HepG2 (cell line): ENCODE data around the gene NFAT5. TPM values are rescaled to one million over a fixed set of nuclear protein-coding genes. Genes with fewer than 3 reads are reported as not detected.

ENCODE experiments used
- AHR ChIP-seq: IDR thresholded peaks from 2 replicates; pipeline ENCODE4 v1.6.1; 2018; ENCODE audit warnings: missing genetic modification reagents, missing compliant biosample characterization
- ATF1 ChIP-seq: IDR thresholded peaks from 2 replicates; pipeline ENCODE4 v1.6.1; 2016; ENCODE audit warnings: mild to moderate bottlenecking, control low read depth
- ATF5 ChIP-seq: sonication (generic); formaldehyde crosslinking; IDR thresholded peaks from 2 replicates; pipeline ENCODE4 v1.4.0; 2020; ENCODE audit warnings: mild to moderate bottlenecking, low read depth, missing genetic modification reagents
- CENPT ChIP-seq: sonication (generic); formaldehyde crosslinking; IDR thresholded peaks from 2 replicates; pipeline ENCODE4 v1.8.0; 2022; ENCODE audit warnings: low read depth, mild to moderate bottlenecking, moderate library complexity, missing genetic modification reagents
- CHD4 ChIP-seq: fragments of 200-600 bp; sonication (generic); IDR thresholded peaks from 2 replicates; pipeline ENCODE4 v1.7.0; 2017; ENCODE audit warnings: mild to moderate bottlenecking, low read length, borderline replicate concordance
- CREB1 ChIP-seq, 2 experiments: fragments of 450-650 bp in 1 of 2; IDR thresholded peaks; 2 replicates each; pipeline ENCODE4 v1.6.1; 2016 to 2017; ENCODE audit warnings: control low read depth in 1 of 2, mild to moderate bottlenecking in 1 of 2, missing compliant biosample characterization in 1 of 2, missing genetic modification characterization in 1 of 2
- DDIT3 ChIP-seq: sonication (generic); formaldehyde crosslinking; IDR thresholded peaks from 2 replicates; pipeline ENCODE4 v1.4.0; 2020; ENCODE audit warnings: mild to moderate bottlenecking, missing genetic modification reagents
- DR1 ChIP-seq: sonication (generic); formaldehyde crosslinking; IDR thresholded peaks from 2 replicates; pipeline ENCODE4 v1.8.0; 2021; ENCODE audit warnings: mild to moderate bottlenecking, missing genetic modification reagents, inconsistent platforms
- ELF4 ChIP-seq: sonication (generic); formaldehyde crosslinking; IDR thresholded peaks from 2 replicates; pipeline ENCODE4 v1.5.0; 2020; ENCODE audit warnings: missing genetic modification reagents, mild to moderate bottlenecking, moderate library complexity, borderline replicate concordance
- HIVEP1 ChIP-seq: sonication (generic); formaldehyde crosslinking; IDR thresholded peaks from 2 replicates; pipeline ENCODE4 v1.4.0; 2020; ENCODE audit warnings: mild to moderate bottlenecking, missing genetic modification reagents
- KAT2B ChIP-seq: fragments of 150-350 bp; IDR thresholded peaks from 2 replicates; pipeline ENCODE4 v1.6.1; 2014; ENCODE audit warnings: low read depth, low read length, borderline replicate concordance
- PRDM4 ChIP-seq: sonication (generic); formaldehyde crosslinking; IDR thresholded peaks from 2 replicates; pipeline ENCODE4 v1.9.0; 2021; ENCODE audit warnings: missing genetic modification reagents, borderline replicate concordance
- RFXAP ChIP-seq: sonication (generic); formaldehyde crosslinking; IDR thresholded peaks from 2 replicates; pipeline ENCODE4 v1.4.0; 2020; ENCODE audit warnings: missing genetic modification reagents, borderline replicate concordance
- SAFB2 ChIP-seq: sonication (generic); formaldehyde crosslinking; IDR thresholded peaks from 2 replicates; pipeline ENCODE4 v1.5.1; 2020; ENCODE audit warnings: missing genetic modification reagents, low read depth, mild to moderate bottlenecking, borderline replicate concordance
- SRSF4 ChIP-seq: fragments of 200-400 bp; formaldehyde crosslinking; IDR thresholded peaks from one replicate; pipeline ENCODE4 v1.6.1; 2018; ENCODE audit warnings: mild to moderate bottlenecking, low read depth, low read length, moderate library complexity; ENCODE audit not compliant: poor library complexity, severe bottlenecking
- STAG1 ChIP-seq: sonication (generic); formaldehyde crosslinking; IDR thresholded peaks from 2 replicates; pipeline ENCODE4 v1.4.0; 2020; ENCODE audit warnings: missing genetic modification reagents
- TBX2 ChIP-seq: sonication (generic); formaldehyde crosslinking; IDR thresholded peaks from 2 replicates; pipeline ENCODE4 v1.5.0; 2020; ENCODE audit warnings: missing genetic modification reagents, mild to moderate bottlenecking, borderline replicate concordance
- ZIK1 ChIP-seq: sonication (generic); formaldehyde crosslinking; IDR thresholded peaks from 2 replicates; pipeline ENCODE4 v1.5.0; 2020; ENCODE audit warnings: mild to moderate bottlenecking, low read depth, missing genetic modification reagents, borderline replicate concordance
- ZMAT3 ChIP-seq: sonication (generic); formaldehyde crosslinking; conservative IDR thresholded peaks from 2 replicates; pipeline ENCODE4 v1.7.0; 2021; ENCODE audit warnings: missing genetic modification reagents
- ZNF24 ChIP-seq: fragments of 450-650 bp; IDR thresholded peaks from 2 replicates; pipeline ENCODE4 v1.6.1; 2017; ENCODE audit warnings: antibody characterized with exemption, mild to moderate bottlenecking
- ZNF253 ChIP-seq: sonication (generic); formaldehyde crosslinking; IDR thresholded peaks from 2 replicates; pipeline ENCODE4 v1.8.0; 2022; ENCODE audit warnings: mild to moderate bottlenecking, missing genetic modification reagents, borderline replicate concordance
- ZNF563 ChIP-seq: sonication (generic); formaldehyde crosslinking; IDR thresholded peaks from 2 replicates; pipeline ENCODE4 v1.8.0; 2022; ENCODE audit warnings: mild to moderate bottlenecking, moderate library complexity, missing genetic modification reagents
- ZNF737 ChIP-seq: sonication (generic); formaldehyde crosslinking; IDR thresholded peaks from 2 replicates; pipeline ENCODE4 v1.5.0; 2020; ENCODE audit warnings: missing genetic modification reagents, mild to moderate bottlenecking, borderline replicate concordance
- ZNF780A ChIP-seq: sonication (generic); formaldehyde crosslinking; IDR thresholded peaks from 2 replicates; pipeline ENCODE4 v1.8.0; 2022; ENCODE audit warnings: mild to moderate bottlenecking, missing genetic modification reagents, moderate library complexity
- ZZZ3 ChIP-seq: sonication (generic); formaldehyde crosslinking; IDR thresholded peaks from 2 replicates; pipeline ENCODE4 v1.4.0; 2020; ENCODE audit warnings: missing genetic modification reagents, mild to moderate bottlenecking, borderline replicate concordance
- polyA plus RNA-seq, 8 experiments: library from polyadenylated mRNA; depleted of rRNA in 3 of 8; stranded (reverse) in 7 of 8; unstranded in 1 of 8; fragments of >200 nt; fragmentation: Illumina TruSeq in 4 of 8; extraction: Trizol in 4 of 8; gene quantifications; 2 replicates each; pipeline versions ENCODE4 v1.2.1 to v1.2.3, GENCODE V29; 2011 to 2016; ENCODE audit warnings: low read depth in 4 of 8, missing spikeins in 1 of 8, mixed read lengths in 1 of 8; ENCODE audit not compliant: insufficient read depth in 1 of 8
- total RNA-seq, 5 experiments: library from RNA; depleted of rRNA; stranded (reverse); fragments of >200 nt; fragmentation: Illumina TruSeq; extraction: Trizol; gene quantifications; 2 replicates each; pipeline ENCODE4 v1.2.3, GENCODE V29; 2016; ENCODE audit warnings: low read depth in 1 of 5

The NFAT5 gene
- total and polyA plus RNA-seq, 2 of the 13 experiments (the other 11 are each of a cell fraction or from before 2014, with no cell fraction given), result 20.5 to 54.3 TPM

GRCh38 chr16:69564845-69565670 is 708 bp upstream of the NFAT5 start (continued):
- TF ChIP-seq PRDM4 (CRISPR knock-in tag) (no peak), SAFB2 (CRISPR knock-in tag) (no peak), CREB1 (IDR thresholded peaks at IDR 0.05) (no peak), CREB1 (CRISPR knock-in tag; IDR thresholded peaks at IDR 0.05) (no peak), ZNF253 (CRISPR knock-in tag) (no peak), TBX2 (CRISPR knock-in tag) (no peak), SRSF4 (no peak), ATF1 (no peak), DR1 (CRISPR knock-in tag) (0 out of 2 replicates have a peak, but pooled peaks have one; percentile 35), ZZZ3 (CRISPR knock-in tag) (0 out of 2 replicates have a peak, but pooled peaks have one; percentile 43), CENPT (no peak), ZNF563 (CRISPR knock-in tag) (peak; percentile 21; the same call in 1 of the 2 replicates), ZNF24 (no peak), RFXAP (no peak), ZMAT3 (CRISPR knock-in tag) (no peak), ZIK1 (CRISPR knock-in tag) (no peak), ATF5 (CRISPR knock-in tag) (no peak), HIVEP1 (CRISPR knock-in tag) (peak; percentile 65; the same call in 1 of the 2 replicates), ZNF737 (no peak), DDIT3 (CRISPR knock-in tag) (no peak), STAG1 (CRISPR knock-in tag) (no peak), ELF4 (CRISPR knock-in tag) (peak; percentile 48; the same call in 1 of the 2 replicates), ZNF780A (CRISPR knock-in tag) (no peak), AHR (CRISPR knock-in tag) (no peak), KAT2B (no peak), CHD4 (no peak)
